CD1c-positive myeloid dendritic cell (primary cell): Measurements from ENCODE around the gene MRPL39.
"Not testable (repeated sequence)": the region's sequence is repeated elsewhere in the genome, so short reads cannot be mapped to it uniquely, and the experiment has no call there.

ENCODE experiments used
- DNase-seq: peaks from one replicate; pipeline ENCODE4 v3.0.0-alpha.2; 2016; ENCODE audit errors: extremely low spot score

Gene MRPL39

DNA sequence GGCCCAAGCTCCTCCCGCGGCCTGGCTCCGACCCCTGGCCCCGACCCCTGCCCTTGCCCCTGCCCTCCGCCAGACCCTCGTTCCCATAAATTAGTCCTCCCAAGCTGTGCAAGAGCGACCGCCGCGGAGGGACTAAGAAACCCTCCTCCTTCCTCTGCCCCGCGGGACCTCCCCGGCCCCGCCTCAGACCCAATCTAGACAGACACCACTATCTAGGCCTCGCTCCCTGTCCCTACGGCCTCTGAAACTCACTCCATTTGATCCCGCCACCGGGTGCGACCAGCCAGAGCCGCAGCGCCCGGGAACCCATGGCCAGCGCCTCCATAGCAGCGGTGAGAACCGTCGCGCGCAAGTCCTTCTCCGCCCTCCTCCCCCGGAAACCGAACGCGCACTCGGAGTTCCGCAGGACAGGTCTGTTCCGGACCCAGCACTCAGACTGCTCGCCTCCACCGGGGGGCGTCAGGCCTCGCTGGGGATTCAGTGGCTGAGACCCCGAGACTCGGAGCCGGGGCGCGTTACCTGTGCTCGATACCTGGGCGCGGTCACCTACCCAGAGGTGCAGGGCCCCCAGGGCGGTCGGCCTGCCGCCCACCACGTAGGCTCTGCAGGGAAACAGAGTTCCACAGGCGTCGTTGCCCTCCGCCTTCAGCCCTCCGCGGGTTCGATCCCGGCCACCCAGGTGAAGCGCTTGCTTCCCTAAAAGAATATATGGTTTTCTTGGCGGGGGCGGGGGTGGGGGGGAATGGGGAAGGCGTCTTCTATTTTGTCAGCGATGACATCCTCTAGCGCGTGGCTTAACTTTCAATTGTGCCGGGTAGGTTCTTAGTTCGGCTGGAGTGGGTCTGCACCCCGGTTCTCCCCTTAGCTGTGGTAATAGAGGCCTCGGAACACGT is at the start of gene MRPL39:
TSS of gene MRPL39 (minus strand) at position 331 of the 893 bp plus-strand sequence. CDS start at position 325, 6 bp downstream.
- peak; percentile 89 for DNase-seq

DNA sequence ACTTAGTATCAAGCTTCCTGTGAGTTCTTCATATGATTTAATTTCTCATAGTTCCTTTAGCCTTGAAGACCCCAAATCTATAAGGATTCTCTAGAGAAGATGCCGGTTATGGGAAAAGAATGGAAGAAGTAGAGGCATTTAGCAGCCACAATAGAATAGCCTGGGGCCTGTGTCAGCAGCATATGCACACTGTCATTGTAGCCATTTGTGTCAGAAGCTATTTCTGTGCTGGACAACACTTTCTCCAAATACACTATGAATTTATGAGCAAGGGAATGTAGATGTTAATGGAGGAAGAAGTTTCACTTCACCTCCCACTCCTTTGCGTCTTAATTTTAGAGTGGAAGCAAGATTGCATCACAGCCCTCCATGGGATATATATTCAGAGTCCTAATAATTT is 49.1 kb upstream of the MRPL39 start:
- DNase-seq: no peak

DNA sequence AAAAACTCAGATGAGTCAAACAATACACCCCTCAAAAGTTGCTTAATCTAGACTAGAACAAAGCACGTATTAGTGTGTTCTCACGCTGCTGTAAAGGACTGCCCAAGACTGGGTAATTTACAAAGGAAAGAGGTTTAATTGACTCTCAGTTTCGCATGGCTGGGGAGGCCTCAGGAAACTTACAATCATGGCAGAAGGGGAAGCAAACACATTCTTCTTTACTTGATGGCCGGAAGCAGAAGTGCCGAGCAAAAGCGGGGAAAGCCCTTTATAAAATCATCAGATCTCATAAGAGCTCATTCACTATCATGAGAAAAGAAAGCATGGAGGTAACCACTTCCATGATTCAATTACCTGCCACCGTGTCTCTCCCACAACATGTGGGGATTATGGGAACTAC is 41.9 kb upstream of the MRPL39 start:
- DNase-seq: no peak

DNA sequence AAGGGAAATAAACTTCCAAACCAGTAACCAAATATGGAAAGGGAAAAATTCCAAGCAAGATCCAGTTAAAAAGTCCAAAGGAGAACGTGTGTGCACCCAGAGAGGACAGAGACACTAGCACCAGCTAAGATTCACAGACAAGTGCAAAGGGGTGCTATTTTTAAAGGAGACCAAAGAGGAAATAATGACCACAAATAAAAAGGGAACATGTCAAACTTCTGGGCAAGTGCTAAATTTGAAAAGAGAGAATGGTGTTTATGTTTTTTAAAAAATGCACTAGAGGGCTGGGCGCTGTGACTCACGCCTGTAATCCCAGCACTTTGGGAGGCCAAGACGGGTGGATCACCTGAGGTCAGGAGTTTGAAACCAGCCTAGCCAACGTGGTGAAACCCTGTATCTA is 40.4 kb upstream of the MRPL39 start:
- no peak for DNase-seq

DNA sequence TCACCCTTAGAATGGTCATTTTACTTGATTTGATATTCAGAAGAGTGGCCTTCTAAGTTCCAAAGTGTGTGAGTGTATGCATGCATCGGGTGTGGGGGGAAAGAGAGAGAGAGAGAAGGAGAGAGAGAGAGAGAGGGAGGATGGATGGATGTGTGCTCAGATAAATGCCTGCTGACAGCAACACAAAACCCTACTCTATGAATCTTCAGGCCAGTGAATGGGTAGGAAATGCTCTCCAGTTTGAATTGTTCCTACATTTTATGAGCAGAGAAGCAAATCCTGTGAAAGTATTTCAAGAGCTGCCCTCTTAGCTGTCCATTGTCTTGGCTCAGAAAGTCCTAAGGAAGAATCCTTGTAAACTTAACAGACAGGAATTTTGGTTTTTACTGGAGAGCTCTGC is 39.2 kb upstream of the MRPL39 start:
- DNase-seq: no peak

DNA sequence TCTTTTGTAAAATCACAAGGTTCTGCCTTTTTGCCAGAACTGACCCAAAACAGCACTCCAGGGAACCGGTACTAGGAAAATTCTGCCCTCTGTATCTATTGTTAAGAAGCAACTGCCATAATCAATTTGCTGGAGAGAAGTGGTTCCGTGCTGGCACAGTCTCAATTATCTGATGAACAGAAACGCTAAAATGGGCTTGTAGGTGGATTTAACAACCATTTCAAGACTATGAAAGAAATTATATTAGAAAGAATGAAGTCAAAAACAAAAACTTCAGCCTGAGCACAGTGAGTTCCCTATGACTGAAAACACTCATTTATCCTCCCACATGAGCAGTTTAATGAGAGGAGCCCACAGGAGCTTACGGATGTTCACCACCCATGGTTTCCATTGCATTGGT is 36.2 kb upstream of the MRPL39 start:
- DNase-seq: no peak

DNA sequence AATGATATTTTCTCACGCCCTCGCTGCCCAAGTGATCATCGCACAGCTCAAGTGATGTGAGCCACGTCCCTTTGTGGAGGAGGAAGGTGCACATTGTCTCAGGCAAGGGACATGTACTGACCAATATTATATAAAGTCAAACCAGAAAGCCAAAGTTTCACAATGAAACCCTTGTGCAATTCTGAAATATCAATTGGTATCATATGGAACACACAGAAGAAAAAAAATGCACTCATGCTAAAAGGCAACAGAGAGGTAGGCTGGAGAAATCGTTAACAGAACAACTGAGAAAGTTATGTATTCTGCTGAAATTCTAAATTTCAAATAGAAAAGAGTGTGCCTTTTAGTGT is 33.6 kb upstream of the MRPL39 start:
- DNase-seq: no peak

DNA sequence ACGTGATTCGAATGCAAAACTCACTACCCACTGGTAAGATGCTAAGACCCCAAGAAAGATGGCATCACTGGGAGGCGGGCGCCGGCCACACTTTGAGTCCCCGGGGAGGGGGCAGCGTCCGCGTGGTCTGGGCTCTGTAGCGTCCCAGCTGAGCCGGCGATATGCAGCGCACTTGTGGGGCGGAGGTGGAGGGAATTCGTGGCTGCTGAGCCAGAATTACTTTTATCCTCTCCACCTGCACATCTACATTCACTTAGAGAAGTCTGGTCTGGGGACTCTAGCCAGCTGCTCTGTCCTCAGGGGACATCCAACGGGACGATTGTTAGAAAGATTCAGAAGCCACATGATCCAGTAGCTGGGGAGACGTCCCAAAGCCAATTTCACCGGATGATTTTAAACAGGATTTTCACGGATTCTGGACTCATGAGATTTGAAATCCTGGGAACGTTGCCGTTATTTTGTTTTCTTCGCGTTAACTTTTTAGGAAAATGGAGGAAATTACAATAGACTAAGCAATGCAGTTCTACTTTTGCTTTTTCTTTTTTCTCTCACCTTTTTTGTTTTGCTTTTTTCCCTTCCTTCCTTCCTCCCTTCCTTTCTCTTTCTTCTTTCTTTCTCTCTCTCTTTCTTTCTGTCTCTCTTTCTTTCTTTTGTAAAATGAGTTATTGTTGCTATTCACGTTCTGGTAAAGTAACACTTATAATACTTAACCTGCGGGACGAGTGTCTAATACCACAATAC is 33.1 kb upstream of the MRPL39 start:
- no peak for DNase-seq

DNA sequence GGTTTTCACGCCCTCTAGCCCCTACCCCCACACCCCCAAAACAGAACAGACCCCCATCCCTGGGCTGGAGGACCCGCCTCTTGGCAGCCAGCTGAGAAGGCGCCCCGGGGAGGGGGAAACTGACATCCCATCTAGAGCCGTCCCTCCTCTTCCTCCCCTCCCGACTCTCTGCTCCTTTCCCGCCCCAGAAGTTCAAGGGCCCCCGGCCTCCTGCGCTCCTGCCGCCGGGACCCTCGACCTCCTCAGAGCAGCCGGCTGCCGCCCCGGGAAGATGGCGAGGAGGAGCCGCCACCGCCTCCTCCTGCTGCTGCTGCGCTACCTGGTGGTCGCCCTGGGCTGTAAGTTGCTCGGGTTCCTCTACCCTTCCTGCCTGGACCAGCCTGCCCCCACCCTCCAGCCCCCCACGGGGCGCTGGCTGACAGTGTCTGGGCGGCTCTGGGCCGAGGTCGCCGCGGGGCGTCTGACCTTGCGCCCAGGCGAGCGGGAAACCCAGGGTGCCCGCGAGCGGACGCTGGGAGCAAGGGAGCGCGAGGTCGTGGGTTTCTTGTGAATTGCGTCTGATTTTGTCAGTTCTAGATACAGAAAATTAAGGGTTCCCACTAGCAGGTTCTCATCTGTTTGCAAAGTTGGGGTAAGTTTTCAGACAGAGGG is 32.4 kb upstream of the MRPL39 start:
- DNase-seq: peak; percentile 13

DNA sequence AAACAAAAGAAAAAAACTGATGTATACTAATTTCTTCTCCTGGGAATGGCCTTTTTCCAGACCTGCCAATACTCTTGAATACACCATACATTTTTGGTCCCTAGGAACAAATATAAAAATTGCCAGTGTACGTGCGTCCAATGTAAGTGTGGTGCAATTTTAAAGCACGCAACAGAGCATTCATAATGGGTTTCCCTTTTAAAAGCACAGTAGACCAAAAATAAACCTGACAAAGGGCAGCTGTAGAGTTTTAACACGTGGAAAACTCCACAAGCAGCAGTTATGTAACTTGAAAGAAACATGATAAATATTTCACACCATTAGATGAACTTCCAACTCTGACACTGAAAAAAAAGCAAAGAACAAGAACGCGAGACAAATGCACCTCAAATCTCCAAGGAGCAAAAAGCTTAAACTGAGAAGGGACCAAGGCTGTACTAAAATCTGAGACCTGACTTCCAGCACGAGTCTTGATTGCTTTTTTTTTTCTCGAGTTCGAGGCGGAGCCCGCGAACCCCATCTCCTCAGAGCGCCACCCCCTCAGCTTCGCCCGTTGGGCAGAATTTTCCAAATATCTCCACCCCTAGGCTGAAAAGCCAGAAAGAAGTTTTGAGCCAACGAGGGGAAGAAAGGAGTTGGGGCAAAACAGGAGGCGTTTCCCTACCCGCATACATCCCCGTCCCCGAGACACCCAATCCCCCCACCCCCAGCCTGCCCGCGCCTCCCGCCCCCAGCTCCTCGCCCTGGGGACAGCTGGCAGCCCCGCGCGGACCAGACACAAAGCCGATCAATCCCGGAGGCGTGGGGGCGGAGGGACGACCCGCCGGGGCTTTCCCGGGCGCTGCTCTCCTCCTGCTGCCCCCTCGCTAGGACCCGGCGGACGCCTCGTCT is 31.6 kb upstream of the MRPL39 start, which contains the start of gene JAM2:
TSS of gene JAM2 (plus strand) at position 599 of the 891 bp plus-strand sequence. CDS start 564 bp downstream, outside the sequence.
- peak; percentile 20 for DNase-seq

DNA sequence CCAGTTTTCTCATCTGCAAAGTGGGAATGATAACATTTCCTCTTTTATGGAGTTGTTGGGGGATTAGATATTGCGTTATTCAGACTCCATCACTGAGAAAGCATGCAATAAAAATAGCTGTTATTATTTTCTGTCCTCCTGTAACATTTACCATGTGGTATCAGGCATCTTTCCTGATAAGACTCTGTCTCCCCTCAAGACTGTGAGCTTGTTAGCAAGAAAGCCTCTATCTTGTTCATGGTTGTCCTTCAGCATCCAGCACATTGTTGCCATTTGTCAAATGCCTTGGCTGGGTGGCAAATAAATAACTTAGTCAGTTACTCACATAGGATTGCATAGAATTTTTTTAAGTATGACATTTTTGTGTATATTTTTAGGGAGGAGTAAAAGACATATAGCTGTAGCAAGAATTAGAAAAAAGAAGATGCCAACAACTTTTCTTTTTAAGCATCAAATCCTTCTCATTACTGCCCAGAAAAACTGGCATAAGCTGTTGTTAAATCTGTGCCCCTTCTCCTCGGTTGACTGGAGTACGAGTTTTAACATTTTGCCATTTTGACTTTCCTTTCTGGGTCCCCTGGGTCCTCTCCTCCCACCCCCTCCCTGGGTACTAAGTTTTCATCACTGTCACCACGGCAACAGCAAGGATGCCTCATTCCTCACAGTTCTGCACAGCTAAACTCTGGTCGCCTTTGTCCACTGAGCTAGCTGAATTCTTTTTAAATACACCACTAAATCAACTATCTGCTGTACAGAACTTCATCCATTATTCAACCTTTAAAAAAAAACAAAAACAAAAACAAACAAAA is 30.8 kb upstream of the MRPL39 start:
- no peak for DNase-seq

DNA sequence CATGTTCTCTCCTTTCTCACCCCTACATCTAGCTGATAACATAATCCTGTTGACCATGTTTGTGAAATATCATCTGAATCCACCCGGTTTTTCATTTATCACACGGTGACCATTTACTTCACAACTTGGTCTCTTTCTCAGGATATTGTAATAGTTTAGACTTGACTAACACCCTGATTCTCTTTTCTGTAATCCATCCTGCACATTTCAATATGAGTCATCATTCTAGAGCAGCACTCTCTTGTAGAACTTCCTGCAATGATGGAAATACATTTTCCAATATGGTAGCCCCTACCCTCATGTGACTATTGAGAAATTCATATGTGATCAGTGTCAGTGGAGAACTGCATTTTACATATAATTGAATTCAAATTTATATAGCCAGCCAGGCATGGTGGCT is 29.4 kb upstream of the MRPL39 start:
- no peak for DNase-seq

DNA sequence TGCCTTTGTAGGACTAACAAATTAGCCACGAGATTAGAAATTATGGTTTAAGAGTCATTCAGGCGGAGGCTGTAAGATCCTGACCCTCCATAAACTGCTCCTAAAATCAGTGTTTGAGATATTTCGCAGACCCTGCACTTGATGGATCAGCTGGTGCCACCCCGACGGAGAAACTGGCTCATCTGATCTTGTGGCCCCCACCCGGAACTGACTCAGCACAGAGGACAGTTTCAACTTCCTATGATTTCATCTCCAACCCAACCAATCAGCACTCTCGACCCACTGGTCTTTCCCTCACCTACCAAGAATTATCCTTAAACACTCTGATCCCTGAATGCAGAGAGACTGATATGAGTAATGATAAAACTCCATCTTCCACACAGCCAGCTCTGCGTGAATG is 28.0 kb upstream of the MRPL39 start:
- DNase-seq: no peak

DNA sequence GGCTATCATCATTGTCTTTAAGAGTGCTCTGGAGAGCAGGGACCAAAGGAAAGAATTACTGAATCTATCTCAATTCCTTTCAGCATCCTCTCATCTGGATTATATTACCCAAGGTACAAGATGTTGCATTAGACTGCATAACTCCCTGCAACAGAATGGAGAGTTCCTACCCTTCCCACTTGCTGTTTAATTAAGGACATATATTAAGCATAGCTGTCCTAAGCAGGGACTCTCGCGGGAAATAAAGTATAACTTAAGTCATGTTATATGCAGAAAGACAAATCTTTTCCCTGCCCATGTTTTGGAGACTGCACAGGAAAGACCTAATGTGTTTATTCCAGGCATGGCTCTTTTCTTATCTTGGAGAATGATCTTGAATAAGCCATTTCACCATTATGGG is 25.0 kb upstream of the MRPL39 start:
- DNase-seq: no peak

DNA sequence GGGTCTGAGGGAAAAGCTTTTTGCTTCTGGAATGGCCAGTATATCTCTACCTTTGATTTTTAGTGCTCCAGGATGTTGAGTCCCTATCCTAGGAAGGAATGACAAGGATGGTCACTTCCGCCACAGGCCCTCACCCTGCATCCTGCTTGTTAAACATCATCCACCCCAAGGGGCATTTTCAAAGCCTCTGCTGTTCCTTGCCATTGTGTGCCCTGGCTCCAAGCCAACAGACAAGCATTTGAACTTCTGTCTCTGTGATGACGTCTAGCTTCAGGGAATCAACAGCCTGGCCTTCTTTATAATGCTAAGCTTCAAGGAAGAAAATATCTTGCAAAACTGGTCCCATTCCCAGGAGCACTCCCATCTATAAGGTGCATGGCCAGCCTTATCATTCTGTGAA is 19.5 kb upstream of the MRPL39 start:
- no peak for DNase-seq

DNA sequence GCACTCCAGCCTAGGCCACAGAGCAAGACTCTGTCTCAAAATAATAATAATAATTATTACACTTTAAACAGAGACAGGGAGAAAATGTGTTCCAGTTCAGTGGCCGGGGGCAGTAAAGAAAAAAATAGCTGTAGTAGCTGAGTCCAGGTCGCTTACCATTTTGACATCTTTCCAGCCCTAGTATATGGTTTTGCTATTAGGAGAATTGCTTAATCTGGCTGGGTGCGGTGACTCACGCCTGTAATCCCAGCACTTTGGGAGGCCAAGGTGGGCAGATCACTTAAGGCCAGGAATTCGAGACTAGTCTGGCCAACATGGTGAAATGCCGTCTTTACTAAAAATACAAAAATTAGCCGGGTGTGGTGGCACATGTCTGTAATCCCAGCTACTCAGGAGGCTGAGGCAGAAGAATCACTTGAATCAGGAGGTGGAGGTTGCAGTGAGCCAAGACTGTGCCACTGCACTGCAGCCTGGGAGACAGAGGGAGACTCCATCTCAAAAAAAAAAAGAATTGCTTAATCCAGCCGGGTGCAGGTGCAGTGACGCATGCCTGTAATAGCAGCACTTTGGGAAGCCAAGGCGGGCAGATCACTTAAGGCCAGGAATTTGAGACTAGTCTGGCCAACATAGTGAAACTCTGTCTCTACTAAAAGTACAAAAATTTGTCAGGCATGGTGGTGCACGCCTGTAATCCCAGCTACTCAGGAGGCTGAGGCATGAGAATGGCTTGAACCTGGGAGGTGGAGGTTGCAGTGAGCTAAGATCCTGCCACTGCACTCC is 18.7 kb upstream of the MRPL39 start:
- not testable (repeated sequence) for DNase-seq

DNA sequence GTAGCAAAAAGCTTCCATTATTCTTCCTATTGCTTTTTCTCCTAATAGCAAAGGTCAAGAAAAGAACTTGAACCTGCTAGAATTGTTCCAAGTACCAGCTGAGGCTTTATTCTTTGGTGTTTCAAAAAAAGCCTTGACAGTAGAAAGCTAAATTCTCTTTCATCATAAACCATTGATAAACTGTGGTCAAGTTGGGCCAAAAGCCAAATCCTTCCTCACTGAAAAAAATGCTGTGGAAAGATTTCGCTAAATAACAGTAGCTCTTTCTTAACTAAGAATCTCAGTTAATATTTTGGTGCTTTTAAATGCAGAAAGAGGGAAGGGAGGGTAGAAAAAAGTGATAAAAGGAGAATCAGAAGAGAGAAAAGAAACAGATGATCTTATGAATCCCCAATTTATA is 17.8 kb upstream of the MRPL39 start:
- no peak for DNase-seq

DNA sequence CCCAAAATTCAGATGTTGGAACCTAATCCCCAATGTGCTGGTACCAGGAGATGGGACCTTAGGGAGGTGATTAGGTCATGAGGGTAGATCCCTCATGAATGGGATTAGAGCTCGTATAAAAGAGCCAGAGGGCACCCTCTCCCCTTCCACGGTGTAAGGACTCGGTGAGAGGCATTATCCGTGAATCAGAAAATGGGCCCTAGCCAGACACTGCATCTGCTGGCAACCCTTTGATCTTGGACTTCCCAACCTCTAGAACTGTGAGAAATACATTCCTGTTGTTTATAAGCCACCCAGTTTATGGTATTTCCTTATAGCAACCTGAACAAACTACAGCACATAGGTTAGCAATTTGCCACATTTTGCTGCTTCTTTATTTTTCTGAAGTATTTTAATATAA is 17.2 kb upstream of the MRPL39 start:
- DNase-seq: no peak

DNA sequence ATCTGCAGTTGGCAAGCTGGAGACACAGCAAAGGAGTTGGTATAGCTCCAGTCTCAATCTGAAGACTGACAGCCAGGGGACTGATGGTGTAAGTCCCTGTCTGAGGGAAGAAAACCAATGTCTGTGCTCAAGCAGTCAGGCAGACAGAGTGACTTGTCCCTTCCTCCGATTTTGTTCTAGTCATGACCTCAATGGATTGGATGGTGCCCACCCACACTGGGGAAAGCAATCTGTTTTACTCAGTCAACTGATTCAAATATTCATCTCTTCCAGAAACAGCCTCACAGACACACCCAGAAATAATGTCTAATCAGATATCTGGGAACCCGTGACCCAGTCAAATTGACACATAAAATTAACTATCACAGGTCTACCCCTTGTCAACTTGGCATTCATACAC is 11.9 kb upstream of the MRPL39 start:
- DNase-seq: no peak

DNA sequence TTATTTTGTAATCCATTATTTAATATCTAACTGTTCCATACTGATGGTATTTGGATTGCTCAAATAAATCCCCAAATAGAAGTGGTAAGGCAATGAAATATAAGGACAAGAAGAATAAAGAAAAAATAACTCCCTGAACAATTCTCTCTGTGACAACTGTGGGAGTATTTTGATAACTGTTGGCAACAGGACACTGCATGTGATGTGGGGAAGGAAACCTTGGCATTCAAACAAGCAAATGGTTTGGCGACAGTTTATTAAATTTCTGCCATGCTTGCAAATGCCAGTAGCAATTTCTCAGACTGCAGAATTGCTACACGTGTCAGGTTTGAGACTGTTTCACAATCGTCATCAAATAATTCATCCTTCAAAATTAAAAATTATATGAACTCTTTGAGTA is 8.6 kb upstream of the MRPL39 start:
- no peak for DNase-seq
